Measurements from ENCODE around the gene ERC1.
"Not testable (repeated sequence)": the region's sequence is repeated elsewhere in the genome, so short reads cannot be mapped to it uniquely, and the experiment has no call there.

ERC1 gene

DNA sequence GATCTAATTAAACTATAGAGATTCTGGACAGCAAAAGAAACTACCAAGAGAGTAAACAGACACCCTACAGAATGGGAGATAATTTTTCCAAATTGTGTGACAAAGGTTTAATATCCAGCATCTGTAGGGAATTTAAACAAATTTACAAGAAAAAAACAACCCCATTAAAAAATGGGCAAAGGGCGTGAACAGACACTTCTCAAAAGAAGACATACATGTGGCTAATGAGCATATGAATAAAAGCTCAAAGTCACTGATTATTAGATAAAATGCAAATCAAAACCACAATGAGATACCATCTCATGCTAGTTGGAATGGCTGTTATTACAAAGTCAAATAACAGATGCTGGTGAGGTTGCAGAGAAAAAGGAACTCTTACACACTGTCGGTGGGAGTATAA is 309.4 kb downstream of the ERC1 start:
- no peak for DNase-seq

DNA sequence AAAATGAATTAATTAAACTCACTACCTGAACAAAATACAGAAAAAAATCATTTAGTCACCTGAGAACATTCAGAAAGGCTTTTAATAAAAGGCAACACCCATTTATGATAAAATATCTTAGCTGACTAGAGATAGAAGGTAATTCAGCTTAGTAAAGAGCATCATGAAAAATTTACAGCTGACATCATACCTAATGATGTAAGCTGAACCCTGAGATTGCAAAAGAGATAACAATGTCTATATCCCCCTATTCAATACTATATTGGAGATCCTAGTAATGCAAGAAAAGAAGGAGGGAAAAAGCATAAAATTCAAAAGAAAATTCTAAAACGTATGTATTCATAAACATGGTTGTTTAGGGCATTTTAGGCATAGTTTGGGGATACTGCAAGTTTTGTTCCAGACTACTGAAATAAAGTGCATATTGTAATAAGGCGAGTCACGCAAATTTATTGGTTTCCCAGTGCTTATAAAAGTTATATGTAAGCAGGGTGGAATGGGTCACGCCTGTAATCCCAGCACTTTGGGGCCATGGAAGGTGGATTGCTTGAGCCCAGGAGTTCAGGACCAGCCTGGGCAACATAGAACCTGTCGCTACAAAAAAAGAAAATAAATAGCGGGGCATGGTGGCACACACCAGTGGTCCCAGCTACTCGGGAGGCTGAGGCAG is 311.3 kb downstream of the ERC1 start:
- no peak for DNase-seq

DNA sequence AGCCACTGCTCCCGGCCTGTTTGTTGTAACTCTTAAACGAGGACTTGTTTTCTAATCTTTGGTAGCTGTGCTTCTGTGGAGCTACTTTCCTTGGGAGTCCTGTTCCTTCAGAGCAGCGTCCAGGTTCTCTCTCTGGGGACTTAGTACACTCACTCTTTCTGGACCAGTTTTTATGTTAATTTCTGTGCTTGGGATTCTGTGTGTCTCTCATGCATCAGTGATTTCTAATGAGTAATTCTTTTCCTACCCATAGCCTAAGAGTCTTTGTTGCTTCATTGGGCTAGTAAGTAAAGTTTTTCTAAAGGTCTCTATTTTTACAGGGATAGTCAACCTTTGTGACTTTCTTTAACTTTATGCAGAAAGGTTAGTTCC is 314.0 kb downstream of the ERC1 start:
- DNase-seq = no peak

DNA sequence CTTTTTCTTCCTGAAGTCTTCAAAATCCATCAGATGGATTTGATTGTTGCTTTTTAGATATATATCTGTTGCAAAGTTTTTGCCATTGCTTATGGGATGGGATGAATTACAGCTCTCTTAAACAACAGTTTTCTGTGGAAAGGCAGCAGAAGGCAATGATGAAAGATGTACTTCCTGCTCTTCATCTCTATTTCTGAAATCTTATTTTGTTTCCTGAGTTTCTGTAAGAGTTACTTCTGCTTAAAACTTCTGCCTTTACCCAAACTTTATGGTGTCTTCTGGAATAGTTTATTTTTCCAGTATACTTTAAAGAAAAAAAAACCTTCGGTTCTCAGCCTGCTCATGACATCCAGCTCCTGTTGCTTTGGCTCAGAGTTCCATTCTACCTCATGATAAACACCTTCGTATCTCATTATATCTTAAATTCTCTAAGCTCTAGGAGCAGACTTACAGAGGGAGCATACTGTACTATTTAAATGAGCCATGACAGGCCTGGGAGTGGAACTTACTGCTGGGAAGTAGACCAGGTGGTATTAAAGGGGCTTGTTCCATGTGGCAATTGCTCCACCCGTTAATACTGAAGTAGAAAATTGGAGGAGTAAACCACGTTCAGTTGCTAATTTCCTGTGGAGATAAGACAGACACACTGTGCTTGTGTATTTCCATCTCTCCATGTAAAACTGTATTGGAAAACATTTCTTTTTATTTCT is 314.9 kb downstream of the ERC1 start:
- no peak for DNase-seq

DNA sequence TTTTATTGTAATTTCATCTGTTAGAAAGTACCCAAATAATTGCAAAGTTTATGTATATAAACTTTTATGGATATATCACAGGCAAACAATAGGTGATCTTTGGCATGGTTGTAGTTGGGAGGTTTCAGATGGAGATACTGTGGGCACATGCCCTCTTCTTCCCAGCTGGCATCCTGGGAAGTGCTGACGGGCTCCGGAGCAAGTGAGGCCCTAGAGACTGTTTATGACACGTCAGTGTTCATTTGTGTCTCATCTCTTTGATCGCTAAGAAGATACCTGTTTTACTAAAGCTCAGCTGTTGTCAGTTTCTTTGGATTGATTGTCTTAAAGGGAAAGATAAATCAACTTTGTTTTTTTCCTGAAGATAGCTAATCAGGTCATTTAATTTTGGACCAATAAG is 315.8 kb downstream of the ERC1 start:
- DNase-seq = no peak

DNA sequence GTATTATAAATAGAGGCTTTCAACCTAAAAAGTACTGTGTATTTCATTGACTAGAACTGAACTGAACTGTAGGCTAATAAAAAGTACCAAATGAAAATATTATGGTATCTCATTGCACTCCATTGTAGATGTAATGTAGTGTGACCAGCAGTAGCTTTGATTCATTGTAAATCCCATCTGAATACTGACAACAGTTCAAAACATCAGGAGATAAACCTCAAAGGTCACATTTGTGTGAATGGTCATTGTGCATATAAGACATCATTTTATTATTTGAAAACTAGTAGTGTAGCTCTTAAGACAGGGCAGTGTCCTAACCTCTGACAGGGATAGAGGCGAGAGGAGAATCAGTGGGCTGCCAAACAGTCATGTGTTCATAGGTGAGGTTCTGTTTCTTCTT is 316.8 kb downstream of the ERC1 start:
- no peak for DNase-seq

DNA sequence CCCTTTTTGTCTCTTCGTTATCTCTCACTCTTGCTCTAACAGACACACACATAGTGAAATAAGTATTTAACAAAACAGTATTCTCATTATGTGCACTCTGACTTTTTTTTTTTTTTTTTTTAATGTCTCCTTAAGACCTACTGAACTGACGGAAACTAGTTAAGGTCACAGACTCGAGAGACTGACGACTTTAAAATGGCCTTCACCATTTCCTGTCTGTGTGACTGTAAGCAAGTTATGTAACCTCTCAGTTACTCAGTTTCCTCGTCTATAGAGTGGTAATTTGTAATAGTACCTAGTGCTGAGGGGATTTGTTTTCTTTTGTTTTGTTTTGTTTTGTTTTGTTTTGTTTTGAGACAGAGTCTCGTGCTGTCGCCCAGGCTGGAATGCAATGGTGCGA is 318.6 kb downstream of the ERC1 start:
- DNase-seq = no peak

DNA sequence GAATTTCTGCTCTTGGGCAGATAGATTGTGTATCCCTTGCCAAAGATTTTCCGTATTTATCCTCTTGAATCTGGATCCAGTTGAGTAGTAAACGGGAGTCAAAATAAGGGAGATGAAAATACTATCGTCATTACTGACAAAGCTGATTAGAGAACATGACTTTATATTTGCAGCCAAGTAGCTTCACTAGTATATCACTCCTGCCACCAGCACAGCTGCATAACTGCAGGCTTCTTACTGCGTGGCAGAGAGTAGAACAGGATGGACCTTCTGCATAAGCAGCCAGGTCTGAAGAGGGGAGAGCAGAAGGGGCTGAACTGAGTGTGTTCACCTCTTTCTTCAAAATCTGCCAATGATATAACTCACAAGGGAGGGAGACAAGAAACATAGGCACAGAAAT is 319.6 kb downstream of the ERC1 start:
- DNase-seq = no peak

DNA sequence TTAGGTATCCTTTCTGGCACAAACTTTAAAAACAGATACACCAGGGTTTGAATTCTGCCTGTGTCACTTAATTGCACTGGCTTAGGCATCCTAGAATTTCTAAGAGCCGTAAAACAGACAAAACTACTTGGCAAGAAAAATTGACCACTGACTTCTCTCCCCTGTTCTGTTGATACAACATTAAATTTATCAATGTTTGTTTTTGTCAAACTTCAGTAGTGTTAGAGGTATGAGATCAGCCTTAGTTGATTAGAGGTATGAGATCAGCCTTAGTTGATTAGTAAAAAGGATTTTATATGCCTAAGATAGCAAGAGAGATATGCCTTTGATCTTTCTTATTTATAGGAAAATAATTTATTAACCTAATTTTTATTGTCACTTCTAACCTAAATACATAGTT is 320.1 kb downstream of the ERC1 start:
- no peak for DNase-seq

DNA sequence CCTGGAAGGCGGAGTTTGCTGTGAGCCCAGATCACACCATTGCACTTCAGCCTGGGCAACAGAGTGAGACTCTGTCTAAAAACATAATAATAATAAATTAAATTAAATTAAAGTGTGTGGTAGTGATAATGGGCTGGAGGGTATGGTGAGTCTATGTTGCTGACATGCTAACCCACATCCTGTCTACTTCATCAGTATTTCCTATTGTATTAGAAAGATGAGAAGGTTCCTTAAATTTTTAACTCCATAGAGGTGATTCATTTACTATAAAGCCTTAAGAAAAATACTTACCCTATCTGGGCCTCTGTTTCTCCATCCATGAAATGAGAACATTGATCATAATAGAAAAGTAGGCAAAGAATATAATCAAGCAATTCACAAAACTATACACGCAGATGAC is 322.9 kb downstream of the ERC1 start:
- no peak for DNase-seq

DNA sequence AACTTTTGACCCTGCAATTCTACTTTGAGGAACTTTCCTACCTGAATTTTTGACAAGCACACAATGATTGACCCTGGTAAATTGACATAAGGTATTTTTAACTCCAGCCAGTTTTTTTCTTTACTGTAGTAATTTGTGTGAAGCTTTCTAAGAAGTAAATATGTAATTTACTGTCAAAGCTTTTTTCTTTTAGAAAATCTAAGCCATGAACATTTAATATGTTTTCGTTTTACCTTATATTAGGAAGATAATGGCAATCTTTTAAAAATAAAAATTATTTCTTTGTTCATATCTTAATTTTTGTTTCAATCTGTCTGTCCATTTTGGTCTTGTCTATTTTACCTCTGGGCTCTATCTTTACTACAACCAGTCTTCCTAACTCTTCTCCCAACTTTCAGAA is 323.5 kb downstream of the ERC1 start:
- DNase-seq = no peak

DNA sequence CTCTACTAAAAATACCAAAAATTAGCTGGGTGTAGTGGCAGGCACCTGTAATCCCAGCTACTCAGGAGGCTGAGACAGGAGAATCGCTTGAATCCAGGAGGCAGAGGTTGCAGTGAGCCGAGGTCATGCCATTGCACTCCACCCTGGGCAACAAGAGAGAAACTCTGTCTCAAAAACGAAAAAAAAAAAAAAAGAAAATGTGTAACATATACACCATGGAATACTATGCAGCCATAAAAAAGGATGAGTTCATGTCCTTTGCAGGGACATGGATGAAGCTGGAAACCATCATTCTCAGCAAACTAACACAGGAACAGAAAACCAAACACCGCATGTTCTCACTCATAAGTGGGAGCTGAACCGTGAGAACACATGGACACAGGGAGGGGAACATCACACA is 326.0 kb downstream of the ERC1 start:
- DNase-seq = not testable (repeated sequence)

DNA sequence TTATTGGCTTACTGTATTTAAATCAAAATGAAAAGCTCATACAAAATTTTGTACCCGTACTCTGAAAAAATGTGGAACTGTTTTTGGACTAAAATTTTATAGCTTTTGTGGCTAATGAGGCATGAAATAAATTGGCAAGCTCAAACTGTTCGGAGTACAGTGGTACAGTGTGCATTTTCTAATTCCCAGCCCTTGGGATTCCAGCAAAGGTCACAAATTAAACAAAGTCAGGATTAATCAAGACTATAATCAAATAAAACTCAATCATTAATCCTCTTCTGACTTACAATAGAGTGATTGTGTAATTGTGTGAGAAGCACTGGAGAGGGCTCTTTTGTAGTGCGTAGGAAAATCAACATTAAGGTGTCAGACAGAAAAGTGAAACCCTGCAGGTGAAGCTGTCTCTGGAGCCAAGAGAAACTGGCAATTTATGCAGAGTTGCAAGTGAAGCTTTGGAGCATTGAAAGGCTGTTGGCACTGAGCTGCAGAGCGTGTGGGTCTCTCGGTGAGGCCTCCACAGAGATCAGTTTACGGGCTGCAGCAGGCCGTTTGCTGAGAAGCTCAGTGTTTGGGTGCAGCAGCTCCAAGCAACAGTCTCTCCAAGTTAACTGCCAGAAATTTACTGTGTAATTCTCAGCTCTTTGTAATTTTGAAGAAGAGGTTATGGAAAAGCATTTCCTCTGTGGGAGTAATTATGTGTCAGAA is 327.5 kb downstream of the ERC1 start:
- no peak for DNase-seq

DNA sequence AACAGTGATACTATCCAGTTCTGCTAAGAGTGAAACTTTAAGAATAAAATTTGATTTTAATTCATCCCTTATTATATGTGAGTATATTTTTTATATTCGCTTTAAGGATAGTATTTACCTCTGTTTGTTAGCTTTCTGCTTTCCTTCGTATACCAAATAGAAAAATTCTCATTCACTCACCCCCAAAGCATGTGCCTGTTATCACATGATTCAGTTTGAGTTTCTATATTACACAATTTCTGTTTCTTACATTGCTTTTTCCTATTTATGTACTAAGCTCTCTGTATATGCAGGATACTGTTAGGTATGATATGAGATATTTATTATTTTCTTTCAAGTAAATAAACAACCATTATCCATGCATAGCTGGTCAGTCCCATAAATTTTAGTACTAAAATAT is 328.2 kb downstream of the ERC1 start:
- DNase-seq = no peak

DNA sequence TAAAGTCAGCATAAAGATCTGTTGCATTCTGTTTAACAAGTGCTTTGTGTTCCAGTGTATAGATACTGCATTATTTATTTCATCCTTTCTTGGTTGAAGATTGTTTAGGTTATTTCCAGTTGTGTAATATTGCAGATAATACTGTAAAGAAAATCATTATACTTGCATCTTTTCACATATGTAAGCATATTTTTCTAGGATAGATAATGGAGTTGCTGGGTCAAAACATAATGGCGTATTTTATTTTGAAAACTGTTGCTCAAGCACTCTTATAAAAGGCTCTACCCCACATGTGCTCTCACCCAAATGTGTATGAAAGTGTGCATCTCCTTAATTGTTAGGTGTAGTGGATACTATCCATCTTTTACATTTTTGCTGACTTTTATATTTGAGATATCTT is 329.0 kb downstream of the ERC1 start:
- DNase-seq = no peak

DNA sequence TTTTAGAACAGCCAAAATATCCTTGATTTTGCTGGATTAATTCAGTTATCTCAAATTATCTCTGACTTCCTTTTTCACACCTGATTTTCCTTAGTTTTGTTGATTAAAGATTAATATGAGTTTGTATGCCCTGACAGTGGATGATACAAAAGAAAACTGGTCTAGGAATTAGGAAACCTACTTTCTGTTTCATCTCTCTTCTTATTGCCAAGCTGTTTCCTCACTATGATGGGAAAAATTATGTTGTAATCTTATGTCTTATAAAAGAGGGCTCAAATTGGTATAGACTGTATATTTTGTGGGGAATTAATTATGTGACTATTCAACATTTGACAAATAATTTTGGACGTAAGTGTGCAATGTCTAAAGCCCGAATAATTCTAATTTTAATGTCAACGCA is 331.8 kb downstream of the ERC1 start:
- no peak for DNase-seq

DNA sequence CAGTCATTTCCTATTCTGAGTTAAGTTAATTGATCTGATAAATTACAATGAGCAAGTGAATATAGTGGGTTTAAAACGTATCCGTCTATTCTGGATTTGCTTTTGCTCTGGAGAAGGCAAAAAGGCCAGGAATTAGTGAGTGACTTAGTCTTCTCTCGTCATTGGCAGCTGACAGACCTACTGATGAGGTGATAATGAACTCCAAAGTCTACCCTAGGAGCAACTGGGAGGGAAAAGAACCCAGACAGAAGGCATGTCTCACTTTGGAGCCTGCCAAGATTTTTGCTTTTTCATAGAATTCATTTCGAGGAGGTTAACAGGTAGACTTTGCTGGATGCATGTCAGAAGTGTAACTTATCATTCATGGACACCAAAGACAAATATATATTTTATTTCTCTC is 333.1 kb downstream of the ERC1 start:
- no peak for DNase-seq

DNA sequence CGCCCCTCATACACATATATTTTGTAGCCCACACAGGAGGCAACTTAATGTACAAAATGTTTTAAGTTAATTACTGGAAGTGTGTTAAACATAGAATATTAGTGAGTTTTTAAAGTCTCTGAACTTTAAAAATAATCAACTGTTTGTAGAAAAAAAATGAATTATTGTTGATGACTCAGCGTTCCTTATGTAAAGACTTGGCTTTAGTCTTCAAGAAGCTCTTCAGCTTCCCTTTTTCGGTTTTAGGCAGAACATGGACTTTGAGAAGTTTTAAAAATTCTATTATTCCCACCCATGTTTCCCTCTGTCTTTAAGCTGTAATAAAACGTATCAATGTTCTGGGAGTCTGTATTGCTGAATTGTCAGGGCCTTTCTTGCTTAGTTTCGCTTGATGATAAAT is 333.9 kb downstream of the ERC1 start:
- no peak for DNase-seq

DNA sequence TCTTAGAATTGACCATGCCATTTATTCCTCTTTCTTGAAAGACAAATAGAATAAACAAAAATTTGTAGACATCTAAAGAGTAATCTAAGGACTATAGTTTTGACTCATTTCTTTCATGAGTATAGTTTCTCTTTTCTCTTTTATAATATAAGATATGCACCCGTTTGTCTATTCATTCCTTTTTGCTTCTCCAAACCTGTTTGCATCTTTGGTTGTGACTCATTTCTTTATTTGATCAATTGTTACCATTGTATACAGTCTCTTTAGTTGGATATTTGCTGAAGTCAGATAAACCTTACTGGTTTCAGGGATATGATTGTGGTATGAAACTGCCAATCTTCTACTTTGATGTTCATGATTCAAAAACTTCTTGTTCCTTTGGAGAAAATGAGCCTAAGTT is 334.6 kb downstream of the ERC1 start:
- DNase-seq = no peak

DNA sequence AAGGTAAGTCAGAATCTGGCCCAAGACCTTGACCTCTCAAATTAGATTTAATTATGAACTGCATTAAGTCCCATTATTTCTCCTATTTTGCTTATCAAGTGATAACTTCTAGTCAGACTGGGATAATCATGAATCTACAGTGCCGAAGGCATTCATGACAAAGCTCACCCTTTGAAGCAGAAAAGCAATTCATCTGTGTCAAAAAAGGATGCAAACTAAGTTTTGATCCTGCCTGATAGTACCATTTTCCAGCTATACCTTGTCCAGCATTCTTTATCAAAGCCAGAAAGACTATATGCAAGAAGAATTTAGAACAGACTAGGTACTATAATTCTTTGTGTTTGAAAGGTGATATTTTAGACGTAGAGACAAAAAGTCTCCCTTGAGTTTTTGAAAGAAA is 335.2 kb downstream of the ERC1 start:
- no peak for DNase-seq

DNA sequence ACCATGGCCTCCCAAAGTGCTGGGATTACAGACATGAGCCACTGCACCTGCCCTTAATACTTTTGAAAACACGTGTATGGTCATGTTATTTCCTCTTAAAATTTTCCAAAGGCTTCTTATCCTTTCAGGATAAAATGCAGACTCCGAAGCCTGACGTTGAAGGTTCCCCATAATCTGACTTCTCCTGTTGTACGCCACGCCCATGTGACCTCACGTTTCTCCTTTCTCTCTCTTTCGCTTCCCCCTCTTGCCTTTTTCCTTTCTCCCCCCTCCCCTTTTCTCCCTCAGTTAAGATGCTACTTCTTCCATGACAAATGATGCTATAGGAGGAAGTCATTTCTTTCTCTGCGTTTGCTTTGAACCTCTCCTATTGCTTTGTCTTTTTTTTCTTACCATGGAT is 337.4 kb downstream of the ERC1 start:
- DNase-seq = no peak

DNA sequence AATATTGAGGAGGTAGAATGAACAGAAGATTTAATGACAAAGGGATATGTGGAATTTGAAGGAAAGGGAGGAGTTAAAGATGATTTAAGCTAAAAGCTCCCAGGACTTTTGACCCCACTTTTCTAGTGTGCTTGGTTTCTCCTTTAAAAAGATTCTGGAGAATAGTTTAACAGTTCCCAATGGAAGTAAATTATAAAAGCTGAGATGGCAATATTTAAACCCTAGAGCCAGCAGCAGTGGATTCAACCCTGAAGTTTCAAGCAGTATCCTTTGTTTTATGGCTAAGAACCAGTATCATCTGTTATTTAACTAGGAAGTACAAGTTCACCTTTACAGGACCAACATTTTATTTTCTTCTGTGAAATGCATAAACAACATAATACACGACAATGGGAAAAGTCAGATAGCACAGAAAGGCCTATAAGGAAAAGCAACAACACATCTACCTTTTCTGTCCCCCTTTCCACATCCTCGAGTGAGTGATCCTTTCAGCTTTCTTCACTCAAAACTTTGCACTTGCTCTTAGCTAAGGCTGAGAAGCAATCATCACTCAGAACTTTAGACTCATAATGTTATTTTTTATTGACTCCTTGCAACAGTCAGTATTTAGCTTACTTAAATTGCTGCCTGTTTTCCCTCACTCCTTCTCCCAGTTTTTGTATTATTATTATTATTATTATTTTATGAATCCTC is 338.9 kb downstream of the ERC1 start:
- DNase-seq = no peak

DNA sequence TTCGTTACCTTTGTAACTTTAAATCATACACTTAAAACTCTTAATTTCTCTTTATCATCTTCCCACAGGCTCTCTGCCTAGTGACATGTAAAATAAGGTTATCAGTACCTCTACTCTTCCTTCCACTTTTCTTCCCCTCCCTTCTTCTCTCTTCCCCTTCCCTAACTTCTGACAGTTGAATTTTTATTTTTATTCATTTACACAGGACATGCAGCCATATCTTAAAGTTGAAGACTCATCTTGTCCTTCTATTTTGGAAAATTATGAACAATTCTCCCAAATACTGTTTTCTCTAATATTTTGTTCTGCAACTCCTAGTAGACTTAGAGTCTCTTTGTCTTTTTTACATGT is 339.4 kb downstream of the ERC1 start:
- no peak for DNase-seq

DNA sequence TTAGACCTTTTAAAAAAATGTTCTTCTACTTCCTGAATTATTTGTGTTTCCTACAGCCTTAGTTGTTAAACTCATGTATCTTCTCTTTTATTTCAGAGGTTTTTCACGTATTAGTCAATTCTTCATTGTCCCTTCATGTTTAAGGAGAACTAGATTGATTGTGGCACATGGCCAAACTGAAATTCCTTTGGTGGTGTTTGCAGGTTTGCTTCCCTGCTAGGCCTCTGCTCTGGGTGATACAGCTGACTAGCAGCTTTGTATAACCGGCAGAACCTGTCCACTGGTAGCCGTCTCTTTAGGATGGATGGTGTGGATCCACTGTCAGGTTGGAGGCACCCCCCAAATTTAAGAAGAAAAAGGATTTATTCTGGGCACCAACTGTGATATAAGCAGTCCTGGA is 341.3 kb downstream of the ERC1 start:
- DNase-seq = no peak

All from activated CD8-positive, alpha-beta memory T cell treated with anti-CD3 and anti-CD28 coated beads, Interleukin-2, amount 50 U/mL, for 4 hours (primary cell).